HG03439 (cell line): ENCODE measurements around the gene KYNU.
"Not testable (repeated sequence)": the region's sequence is repeated elsewhere in the genome, so short reads cannot be mapped to it uniquely, and the experiment has no call there.

Experiments
- ATAC-seq: cut with Tn5 transposase; IDR thresholded peaks from one replicate; pipeline ENCODE4 v1.9.1; 2021; ENCODE audit warnings: mild to moderate bottlenecking, moderate library complexity; ENCODE audit not compliant: unreplicated experiment

The KYNU gene

DNA sequence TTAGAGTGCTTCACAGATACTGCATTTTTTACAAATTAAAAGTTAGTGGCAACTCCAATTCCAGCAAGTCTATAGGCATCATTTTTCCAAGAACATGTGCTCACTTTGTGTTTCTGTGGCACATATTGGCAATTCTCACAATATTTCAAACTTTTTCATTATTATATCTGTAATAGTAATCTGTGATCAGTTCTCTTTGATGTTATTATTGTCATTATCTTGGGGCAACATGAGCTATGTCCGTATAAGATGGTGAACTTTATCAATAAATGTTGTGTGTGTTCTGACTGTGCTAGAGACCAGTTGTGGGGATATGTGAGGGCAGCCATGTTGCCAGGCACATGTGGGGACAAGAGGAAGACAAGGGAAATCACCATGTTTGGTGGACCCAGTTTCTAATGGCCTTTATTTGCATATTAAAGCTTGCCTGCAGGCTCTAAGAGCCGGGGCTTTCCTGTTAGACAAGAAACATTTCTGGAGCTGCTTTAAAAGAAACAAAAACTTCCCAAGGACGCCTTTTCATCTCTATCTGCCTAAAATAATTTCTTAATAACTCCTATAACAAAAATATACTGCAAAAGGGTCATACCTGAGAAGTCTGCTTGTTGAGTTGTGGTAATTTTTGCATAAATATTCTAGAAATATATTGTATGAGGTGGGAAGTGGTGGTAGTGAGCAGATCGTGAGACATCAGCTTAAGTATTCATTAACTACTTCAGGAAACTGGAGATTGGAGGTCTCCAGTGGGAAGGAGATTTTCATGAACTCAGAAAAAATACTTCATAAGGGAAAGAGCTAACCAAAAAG lies 37.2 kb downstream of the KYNU start:
- ATAC-seq, result peak; percentile 99

- ATAC-seq, result no peak
Observed at GRCh38 chr2:142915502-142915901, 38.0 kb downstream of the KYNU start.

DNA sequence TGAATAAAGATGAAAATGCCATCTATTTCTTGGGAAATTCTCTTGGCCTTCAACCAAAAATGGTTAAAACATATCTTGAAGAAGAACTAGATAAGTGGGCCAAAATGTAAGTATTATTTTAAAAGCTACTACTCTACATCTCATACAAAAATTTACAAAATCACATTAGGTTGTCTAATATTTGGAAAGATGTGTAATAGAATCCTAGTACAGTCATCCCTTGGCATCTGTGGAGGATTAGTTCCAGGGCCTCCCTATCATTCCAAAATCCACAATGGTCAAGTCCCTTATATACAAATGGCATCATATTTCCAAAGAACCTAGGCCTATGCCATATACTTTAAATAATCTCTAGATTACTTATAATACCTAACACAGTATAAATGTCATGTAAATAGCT lies 41.2 kb downstream of the KYNU start:
- no peak for ATAC-seq

DNA sequence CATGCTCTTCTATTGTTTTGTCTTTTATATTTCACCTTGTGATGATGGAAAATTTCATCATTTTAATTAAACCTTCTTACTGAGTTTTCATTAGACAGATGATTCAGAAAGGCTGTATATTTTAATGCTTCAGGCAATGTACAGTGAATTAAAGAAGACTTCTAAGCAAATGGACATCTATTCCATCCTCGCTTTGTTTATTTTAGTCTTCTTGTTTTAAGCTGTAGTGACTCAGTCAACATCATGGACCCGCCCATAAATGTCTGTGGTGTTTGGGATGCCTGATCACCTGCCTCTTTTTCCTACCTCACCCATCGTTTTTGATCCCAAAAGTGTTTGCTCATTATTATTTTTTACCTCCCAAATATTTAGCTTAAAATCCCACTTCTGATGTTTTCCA lies 43.1 kb downstream of the KYNU start:
- ATAC-seq, result no peak

DNA sequence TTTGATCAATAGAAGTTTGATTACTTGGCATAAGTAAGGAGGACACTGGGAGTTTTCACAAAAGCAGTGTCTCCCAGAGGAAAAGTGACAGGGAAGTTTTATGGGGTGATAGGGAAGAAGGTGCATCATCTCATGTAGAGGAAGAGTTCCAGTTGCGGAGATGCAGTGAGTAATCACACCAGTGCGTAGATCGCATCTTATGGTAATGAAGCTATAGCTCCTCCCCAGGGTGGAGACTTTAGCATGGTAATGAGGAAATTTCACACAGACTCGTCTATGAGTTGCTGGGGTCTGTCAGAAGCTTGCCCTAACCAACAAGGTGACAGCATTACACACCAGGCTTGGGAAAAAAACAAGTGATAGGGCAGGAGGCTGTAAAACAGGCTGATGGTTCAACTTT lies 49.0 kb downstream of the KYNU start:
- no peak for ATAC-seq

- ATAC-seq, result no peak
Observed at GRCh38 chr2:142930835-142931398, 53.5 kb downstream of the KYNU start.

GRCh38 chr2:142933916-142934315 lies 56.5 kb downstream of the KYNU start:
- ATAC-seq, result no peak

DNA sequence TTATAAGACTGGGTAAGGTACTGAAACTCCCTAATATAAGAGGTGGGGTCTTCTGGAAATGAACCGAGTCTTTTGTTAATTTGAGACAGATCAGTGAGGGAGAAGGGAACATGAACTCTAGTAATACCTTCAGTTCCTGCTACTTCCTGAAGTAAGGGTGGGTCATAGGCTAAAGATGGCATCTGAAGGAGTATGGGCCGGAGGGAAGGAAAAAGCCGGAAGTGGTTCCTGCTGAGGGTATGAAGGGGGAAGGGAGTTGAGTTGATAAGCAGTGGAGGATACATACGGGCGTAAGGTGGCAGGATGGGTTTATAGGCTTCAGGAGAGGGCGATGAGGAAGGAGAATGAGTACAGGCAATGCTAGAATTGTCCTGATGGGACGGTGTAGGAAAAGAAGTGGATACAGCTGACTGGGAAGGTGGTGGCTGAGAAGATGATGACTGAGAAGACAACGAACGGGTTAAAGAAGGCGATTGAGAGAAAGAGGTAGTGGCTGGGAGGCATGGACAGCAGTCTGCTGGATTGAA lies 58.2 kb downstream of the KYNU start:
- ATAC-seq, result no peak

DNA sequence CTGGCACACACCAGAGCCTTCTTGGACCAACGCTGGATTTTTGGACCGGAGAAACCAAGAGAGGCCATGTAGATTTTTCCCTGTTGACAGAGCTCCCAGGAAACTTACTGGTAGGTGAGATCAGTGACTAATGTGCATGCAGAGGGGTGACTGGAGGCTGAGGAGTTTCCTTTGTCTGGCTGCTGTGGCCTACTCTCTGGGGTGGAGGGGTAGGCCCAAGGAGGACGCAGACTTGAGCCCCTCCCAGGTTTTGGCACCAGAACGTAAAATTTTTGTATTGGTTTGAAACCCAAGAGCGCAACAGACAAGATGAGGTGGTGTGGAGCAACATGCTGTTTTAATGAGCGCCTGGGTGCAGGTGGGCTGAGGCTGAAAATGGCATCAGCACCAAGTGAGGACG lies 59.2 kb downstream of the KYNU start:
- ATAC-seq, result no peak

- no peak for ATAC-seq
Observed at GRCh38 chr2:142937347-142937746, 59.9 kb downstream of the KYNU start.

GRCh38 chr2:142938240-142938639 lies 60.8 kb downstream of the KYNU start:
- no peak for ATAC-seq

- ATAC-seq, result no peak
Observed at GRCh38 chr2:142940606-142941223, 63.3 kb downstream of the KYNU start.

- ATAC-seq, result no peak
Observed at GRCh38 chr2:142942690-142943089, 65.2 kb downstream of the KYNU start.

DNA sequence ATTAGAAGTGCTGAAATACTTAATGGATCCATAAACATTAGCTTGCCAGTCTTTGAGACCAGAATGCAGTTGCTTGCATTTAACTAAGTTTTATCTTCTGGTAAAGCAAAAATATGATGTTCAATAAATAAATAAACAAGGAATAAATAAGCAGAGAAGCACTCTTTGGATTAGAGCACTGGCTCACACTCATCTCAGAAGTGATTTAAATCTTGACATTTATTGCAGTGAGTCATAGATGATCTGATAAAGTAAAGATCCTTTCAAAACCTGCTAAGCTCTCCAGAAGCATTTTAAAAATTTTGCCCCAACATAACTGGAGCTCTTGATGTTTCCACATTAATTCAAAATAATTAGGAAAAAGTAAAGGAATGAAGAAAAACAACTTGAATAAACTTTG lies 66.8 kb downstream of the KYNU start:
- no peak for ATAC-seq

DNA sequence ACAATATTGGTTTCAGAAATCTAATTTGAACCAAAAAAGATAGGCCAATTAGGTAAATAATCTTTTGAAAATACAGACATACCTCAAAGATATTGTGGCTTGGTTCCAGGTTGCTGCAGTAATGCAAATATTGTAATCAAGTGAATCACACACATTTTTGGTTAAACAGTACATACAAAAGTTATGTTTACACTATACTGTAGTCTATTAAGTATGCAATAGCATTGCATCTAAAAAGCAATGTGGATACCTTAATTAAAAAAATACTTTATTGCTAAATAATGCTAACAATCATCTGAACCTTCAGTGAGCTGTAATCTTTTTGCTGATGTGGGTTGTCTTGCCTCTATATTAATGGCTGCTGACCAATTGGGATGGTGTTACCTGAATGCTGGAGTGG lies 67.3 kb downstream of the KYNU start:
- ATAC-seq, result no peak

DNA sequence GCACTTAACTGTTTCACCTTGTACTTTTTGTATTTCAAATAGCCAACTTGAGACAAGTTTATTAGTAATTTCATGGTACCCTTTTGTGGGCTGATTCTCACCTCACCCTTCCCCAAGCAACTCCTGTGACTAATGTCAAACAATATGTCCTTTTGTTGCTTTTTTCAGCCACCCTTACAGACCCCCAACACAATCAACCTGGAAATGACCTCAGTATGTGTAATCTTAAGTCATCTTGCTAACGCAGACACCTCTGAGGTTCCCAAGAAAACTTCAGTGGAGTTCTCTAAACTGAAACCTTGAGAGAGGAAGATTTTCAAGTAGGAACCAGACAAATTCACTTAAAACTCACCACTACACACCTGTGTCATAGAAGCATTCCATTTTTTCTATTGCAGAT lies 69.5 kb downstream of the KYNU start:
- no peak for ATAC-seq

- not testable (repeated sequence) for ATAC-seq
Observed at GRCh38 chr2:142948723-142949122, 71.3 kb downstream of the KYNU start.

- not testable (repeated sequence) for ATAC-seq
Observed at GRCh38 chr2:142950323-142950722, 72.9 kb downstream of the KYNU start.

- ATAC-seq, result no peak
Observed at GRCh38 chr2:142951190-142952007, 73.9 kb downstream of the KYNU start.

GRCh38 chr2:142952018-142952417 lies 74.6 kb downstream of the KYNU start:
- no peak for ATAC-seq

DNA sequence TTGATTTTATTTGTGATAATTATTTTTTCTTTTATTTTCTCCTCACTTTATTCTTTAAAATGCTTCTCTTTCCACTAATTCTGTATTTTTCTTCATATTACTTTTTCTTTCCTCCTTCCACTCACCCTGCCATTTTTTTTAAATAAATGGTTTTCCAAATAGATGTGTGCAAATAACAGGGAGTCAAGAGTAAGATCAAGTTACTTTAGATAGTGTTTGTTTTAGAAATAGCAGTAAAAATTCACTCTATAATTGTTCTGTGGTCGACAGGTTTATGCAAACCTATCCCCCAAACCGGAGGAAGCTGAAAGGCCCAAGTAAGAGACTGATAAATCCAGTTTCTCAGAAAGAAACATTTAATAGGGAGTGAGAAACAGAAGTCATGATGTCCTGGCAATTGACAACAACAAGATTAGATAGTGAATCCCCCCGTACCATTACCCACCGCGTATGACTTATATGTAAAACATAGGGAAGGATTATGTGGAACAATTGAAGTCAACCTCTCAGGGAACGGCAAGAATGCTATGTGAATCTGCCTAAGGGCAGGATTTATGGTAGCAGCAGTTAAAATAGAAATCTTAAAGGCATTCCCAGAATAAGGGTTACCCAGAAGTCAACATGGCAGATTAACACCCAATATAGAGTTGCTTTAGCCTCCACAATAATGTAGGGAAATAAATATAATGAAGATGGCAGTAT lies 75.5 kb downstream of the KYNU start:
- ATAC-seq, result no peak
